Fibroblast of mammary gland (primary cell): ENCODE measurements around the gene USP22.
A peak's percentile ranks its signal among the peaks of the same experiment; 100 is the strongest.
"Not testable (repeated sequence)": the region's sequence is repeated elsewhere in the genome, so short reads cannot be mapped to it uniquely, and the experiment has no call there.

Experiments used
- DNase-seq: peaks from one replicate; pipeline ENCODE4 v3.0.0-alpha.2; 2010; ENCODE audit warnings: low read depth
- H3K4me3 ChIP-seq: 2 replicates; pipeline ENCODE4 v1.5.1; 2011; ENCODE audit warnings: low read depth, mild to moderate bottlenecking, low read length, moderate library complexity; ENCODE audit not compliant: control insufficient read depth
- TF ChIP-seq, protein P1 (sequence below): conservative IDR thresholded peaks from 2 replicates; pipeline ENCODE4 v1.5.1; 2011; ENCODE audit warnings: low read depth, low read length, inconsistent platforms; ENCODE audit not compliant: control insufficient read depth, insufficient read depth

The USP22 gene

DNA sequence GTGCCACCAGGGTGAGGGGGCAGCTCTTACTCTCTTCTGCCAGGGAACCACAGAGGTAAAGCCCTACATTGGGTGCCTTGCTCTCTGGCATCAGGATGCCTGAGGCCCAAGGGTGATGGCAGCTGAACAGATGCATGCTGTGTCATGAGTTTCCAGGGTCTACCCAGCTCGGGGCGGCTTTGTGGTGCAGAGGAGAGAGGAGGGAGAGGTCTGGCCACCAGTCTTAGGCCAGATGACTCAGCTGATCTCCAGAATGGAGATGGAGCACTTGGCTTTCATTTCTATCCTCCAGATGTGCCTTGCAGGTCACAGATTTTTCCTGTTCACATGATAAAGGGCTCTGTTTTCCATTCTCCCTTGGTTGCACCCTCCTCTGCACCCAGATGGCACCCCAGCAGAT, 23.6 kb upstream of the USP22 start:
- TF ChIP-seq, protein P1, sequence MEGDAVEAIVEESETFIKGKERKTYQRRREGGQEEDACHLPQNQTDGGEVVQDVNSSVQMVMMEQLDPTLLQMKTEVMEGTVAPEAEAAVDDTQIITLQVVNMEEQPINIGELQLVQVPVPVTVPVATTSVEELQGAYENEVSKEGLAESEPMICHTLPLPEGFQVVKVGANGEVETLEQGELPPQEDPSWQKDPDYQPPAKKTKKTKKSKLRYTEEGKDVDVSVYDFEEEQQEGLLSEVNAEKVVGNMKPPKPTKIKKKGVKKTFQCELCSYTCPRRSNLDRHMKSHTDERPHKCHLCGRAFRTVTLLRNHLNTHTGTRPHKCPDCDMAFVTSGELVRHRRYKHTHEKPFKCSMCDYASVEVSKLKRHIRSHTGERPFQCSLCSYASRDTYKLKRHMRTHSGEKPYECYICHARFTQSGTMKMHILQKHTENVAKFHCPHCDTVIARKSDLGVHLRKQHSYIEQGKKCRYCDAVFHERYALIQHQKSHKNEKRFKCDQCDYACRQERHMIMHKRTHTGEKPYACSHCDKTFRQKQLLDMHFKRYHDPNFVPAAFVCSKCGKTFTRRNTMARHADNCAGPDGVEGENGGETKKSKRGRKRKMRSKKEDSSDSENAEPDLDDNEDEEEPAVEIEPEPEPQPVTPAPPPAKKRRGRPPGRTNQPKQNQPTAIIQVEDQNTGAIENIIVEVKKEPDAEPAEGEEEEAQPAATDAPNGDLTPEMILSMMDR = no peak
- DNase-seq = peak; percentile 19
- H3K4me3 ChIP-seq = no peak overlapping the region

DNA sequence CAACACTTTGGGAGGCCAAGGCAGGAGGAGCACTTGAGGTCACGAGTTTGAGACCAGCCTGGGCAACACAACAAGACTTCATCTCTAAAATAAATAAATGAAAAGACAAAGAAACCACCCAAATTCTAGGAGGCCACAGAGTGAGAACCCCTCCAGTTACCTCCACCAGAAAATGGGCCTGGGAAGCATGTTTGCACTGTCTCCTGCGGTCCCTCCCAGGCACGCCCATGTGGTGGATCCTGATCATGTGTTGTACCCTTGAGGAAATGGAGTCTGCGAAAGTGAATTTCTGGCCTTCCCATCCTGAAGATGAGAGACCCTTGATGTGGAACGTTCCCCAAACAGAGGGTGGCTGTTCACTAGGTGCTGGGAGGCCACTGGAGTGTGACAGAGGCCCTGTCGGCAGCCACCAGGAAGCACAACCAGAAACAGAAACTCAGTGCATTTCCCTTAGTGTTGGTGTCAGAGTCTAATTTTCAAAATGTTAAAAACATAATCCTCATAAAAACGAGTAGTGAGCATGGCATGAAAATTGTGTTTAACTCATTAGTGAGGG, 19.2 kb upstream of the USP22 start:
- TF ChIP-seq, protein P1 = no peak
- H3K4me3 ChIP-seq = no peak overlapping the region
- no peak for DNase-seq

DNA sequence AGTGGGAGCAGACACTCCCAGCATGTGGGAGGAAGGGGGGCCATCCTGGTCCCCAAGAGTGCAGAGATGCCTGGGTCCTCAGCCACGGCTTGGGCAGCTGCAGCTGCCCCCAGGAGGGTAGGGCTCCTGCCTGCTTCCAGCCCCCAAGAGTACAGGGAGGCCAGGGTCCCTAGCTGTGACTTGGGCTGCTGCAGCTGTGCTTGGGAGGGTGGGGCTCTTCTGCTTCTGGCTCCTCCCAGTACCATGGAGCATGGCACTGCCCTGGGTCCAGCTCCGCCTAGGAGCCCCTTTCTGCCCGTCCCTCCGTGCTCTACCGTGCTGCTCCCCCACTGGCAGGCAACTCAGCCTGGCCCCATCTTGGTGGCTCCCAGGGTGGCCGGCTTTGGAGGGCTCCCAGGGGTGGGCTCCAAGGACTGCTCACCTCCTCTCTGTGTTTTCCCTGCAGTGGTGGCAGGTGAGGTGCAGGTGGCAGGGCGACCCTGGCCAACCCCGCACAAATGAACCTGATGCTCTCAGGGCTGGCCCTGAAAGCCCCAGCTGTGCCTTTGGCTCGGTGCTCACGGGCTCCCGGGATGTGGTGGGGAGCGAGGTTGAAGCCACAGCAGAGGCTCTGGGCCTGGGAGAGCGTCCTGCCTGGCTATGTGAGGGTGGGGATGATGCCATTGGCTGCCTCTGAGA, 18.5 kb upstream of the USP22 start:
- TF ChIP-seq, protein P1 = no peak
- no peak overlapping the region for H3K4me3 ChIP-seq

DNA sequence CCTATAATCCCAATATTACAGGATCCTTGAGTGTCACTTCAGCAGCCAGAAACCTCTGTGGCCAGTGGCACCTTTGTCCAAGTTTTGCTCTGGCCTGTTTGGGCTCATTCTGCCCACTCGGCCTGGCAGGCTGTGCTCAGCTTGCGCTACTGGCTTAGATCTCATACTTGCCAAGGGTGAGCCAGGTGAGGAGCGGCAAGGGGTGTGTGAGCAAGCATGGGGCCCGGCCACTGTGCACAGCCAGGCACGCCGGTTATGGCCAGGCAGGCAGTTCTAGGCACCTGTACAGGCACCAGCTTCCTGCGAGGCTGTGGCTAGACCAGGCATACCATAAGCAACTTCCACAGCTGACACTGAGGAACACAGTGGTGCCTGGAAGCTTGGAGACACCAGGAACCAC, 16.9 kb upstream of the USP22 start:
- no peak for DNase-seq
- H3K4me3 ChIP-seq = no peak overlapping the region
- TF ChIP-seq, protein P1 = no peak

More for the DNA sequence above, 18.5 kb upstream of the USP22 start:
- no peak for DNase-seq

DNA sequence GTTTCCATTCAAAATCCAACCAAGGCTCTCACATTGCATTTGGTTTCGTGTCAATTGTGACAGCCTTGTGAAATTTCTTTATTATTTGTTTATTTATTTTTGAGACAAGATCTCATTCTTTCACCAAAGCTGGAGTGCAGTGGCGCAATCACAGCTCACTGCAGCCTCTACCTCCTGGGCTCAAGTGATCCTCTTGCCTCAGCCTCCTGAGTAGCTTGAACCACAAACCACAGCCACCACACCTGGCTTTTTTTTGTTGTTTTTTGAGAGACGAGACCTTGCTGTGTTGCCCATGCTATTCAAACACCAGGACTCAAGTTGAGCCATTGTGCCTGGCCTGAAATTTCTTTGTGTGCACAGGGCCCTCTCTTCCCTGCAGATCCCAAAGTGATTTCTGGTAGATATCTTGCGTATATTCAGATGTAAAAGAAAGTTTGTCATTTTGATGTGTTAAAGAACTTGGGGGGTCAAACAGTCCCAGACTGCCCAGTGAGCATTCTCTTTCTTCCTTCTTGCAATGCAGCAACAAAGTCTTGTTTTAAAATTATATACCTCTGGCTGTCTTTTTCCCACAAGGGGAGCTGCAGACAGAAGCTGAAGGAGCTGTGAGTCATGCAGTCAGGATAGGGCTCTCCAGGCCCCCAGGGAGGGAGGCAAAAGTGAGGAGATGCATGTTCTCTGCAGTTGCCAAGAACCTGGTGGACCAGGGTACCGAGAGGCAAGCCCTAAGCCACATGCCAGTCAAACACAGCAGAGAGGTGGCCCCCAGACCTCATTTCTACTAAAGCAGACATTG, 15.5 kb upstream of the USP22 start:
- peak; percentile 70 for DNase-seq
- H3K4me3 ChIP-seq = no peak overlapping the region
- TF ChIP-seq, protein P1 = peak; percentile 34

DNA sequence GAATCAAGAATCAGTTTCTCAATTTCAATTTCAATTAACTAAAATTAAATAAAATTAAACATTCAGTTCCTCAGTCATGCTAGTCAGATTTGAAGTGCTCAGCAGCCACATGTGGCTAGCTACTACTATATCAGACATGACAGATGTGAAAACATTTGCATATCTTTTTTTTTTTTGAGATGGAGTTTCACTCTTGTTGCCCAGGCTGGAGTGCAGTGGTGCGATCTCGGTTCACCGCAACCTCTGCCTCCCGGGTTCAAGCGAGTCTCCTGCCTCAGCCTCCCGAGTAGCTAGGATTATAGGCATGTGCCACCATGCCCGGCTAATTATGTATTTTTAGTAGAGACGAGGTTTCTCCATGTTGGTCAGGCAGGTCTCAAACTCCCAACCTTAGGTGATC, 10.2 kb upstream of the USP22 start:
- DNase-seq = not testable (repeated sequence)

DNA sequence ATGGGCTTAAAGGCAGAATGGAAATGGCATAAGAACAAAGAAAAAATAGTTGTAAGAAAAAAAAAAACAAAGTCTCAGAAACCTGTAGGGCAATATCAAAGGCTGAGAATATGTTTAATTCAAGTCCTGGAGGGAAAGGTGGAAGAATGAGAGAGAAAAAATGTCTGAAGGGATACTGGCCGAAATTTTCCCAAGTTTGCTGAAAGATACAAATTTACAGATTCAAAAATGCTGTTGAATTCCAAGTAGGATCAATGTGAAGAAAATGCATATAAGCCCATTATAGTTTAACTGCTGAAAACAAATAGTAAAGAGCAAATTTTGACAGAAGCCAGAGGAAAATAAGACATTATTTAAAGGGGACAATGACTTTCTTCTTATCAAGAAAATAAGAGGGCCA, 6.6 kb upstream of the USP22 start:
- no peak for DNase-seq
- TF ChIP-seq, protein P1 = no peak
- no peak overlapping the region for H3K4me3 ChIP-seq

More for the DNA sequence above, 10.2 kb upstream of the USP22 start:
- H3K4me3 ChIP-seq = not testable (repeated sequence)
